ENCODE results near the gene POLR3GL. TPM values are rescaled to one million over a fixed set of nuclear protein-coding genes. Genes with fewer than 3 reads are reported as not detected.
A peak's percentile ranks its signal among the peaks of the same experiment; 100 is the strongest.
"Not testable (repeated sequence)": the region's sequence is repeated elsewhere in the genome, so short reads cannot be mapped to it uniquely, and the experiment has no call there.

The POLR3GL gene
- polyA plus RNA-seq, 1 donor from 2014 or later: 64.0 TPM

DNA sequence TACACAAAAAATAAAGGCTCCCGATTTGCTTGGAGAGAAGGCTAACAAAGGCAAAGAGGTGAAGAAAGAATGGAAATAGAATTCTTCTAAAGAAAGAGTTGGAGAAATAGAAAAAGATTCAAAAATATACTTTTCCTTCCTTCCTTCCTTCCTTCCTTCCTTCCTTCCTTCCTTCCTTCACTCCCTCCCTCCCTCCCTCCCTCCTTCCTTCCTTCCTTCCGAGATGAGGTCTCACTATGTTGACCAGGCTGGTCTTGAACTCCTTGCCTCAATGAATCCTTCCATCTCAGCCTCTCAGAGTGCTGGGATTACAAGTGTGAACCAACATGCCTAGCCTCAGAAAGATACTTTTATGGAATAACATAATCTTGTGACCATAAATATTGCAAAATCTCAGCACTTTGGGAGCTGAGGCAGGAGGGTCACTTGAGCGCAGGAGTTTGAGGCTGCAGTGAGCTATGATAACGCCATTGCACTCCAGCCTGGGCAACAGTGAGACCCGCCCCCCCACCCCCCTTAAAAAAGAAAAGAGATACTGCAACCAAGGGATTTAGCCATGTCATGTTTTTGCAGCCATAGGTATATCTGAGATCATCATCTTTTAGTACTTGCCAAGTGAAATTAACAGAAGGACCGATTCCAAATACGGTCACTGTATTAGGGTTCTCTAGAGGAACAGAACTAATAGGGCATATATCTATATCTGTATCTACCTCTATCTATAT, 58.1 kb downstream of the POLR3GL start:
- peaks cover 1% of the 10 kb centered on the region for H3K36me3 Mint-ChIP-seq
- H3K27me3 Mint-ChIP-seq: peaks cover 36% of the 10 kb centered on the region
- H3K4me1 Mint-ChIP-seq: peaks cover 5 to 9% (median 7%) of the 10 kb centered on the region in 3 donors
- H3K9me3 Mint-ChIP-seq: no peaks in the 10 kb centered on the region
- H3K27ac Mint-ChIP-seq: no peak overlapping the region
- peak overlapping the region in 1 of 4 donors; percentile 44 for H3K4me3 Mint-ChIP-seq

DNA sequence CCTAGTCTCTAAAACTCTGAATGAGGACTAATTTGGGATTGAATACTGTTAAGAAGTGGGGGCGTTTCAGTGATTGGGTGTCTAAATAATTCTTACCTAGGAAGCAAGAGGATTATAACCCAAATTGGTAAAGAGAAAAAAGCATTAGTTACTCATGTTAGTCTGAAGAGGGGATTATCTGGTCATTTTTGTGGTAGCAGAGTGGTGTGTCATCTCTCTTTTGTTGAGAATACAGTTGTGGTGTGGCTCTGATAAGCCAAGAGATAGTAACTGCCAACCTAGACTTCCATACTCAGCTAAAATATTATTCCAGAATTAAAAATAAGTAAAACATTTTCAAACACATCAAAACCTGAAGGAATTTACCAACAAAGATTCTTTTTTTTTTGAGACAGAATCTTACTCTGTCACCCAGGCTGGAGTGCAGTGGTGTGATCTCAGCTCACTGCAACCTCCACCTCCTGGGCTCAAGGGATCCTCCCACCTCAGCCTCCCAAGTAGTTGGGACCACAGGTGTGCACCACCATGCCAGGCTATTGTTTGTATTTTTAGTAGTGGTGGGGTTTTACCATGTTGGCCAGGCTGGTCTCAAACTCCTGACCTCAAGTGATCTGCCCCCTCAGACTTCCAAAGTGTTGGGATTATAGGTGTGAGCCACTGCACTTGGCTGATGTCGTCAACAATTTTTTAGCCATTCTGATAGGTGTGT, 61.5 kb downstream of the POLR3GL start:
- H3K27ac Mint-ChIP-seq: peak overlapping the region in 1 of 3 donors; percentile 74
- not testable (repeated sequence) for H3K36me3 Mint-ChIP-seq, H3K4me3 Mint-ChIP-seq, H3K9me3 Mint-ChIP-seq, H3K4me1 Mint-ChIP-seq
- H3K27me3 Mint-ChIP-seq: peaks cover 20% of the 10 kb centered on the region

DNA sequence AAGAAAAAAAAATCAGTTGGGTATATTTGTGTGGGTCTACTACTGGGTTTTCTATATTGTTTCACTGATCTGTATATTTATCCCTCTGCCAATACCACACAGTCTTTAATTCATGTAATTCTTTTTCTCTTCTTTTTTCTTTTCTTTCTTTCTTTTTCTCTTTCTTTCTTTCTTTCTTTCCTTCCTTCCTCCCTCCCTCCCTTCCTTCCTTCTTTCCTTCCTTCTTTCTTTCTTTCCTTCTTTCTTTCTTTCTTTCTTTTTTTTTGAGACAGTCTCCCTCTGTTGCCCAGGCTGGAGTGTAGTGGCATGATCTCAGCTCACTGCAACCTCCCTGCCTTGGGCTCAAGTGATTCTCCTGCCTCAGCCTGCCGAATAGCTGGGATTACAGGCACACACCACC, 62.2 kb downstream of the POLR3GL start:
- not testable (repeated sequence) for H3K9me3 Mint-ChIP-seq, H3K36me3 Mint-ChIP-seq, H3K4me3 Mint-ChIP-seq, H3K27ac Mint-ChIP-seq, H3K4me1 Mint-ChIP-seq
- peaks cover 17% of the 10 kb centered on the region for H3K27me3 Mint-ChIP-seq

Other genes starting within 250 kb of the POLR3GL start
- gene CD160, start 245.2 kb upstream of the POLR3GL start, polyA plus RNA-seq: 1.8 TPM
- gene RNF115, start 140.6 kb upstream of the POLR3GL start, polyA plus RNA-seq: 6.7 TPM
- gene POLR3C, start 140.5 kb upstream of the POLR3GL start, polyA plus RNA-seq: 54.0 TPM
- 4.2 TPM for gene NUDT17, start 119.1 kb upstream of the POLR3GL start, polyA plus RNA-seq
- gene PIAS3, start 105.6 kb upstream of the POLR3GL start, polyA plus RNA-seq: 16.9 TPM
- gene ANKRD35, start 78.8 kb upstream of the POLR3GL start, polyA plus RNA-seq: not detected
- gene ITGA10, start 54.6 kb upstream of the POLR3GL start, polyA plus RNA-seq: not detected
- 42.3 TPM for gene PEX11B, start 46.0 kb upstream of the POLR3GL start, polyA plus RNA-seq
- 183 TPM for gene RBM8A, start 37.2 kb upstream of the POLR3GL start, polyA plus RNA-seq
- 12.8 TPM for gene LIX1L, start 6.7 kb upstream of the POLR3GL start, polyA plus RNA-seq
- gene ANKRD34A, start 115 bp upstream of the POLR3GL start, polyA plus RNA-seq: 0.64 TPM
- gene TXNIP, start 31.9 kb downstream of the POLR3GL start, polyA plus RNA-seq: 3,579 TPM
- gene HJV, start 57.0 kb downstream of the POLR3GL start, polyA plus RNA-seq: not detected
- gene NBPF10, start 180.1 kb downstream of the POLR3GL start, polyA plus RNA-seq: 0.64 TPM

Data from IgD-negative memory B cell (primary cell).